HG02973 (cell line): ENCODE measurements around the gene SLC39A11.

ENCODE experiments used
- ATAC-seq: cut with Tn5 transposase; IDR thresholded peaks from one replicate; pipeline ENCODE4 v1.9.1; 2021; ENCODE audit warnings: moderate library complexity; ENCODE audit not compliant: unreplicated experiment

Gene SLC39A11

GRCh38 chr17:72671016-72671415, 421.5 kb downstream of the SLC39A11 start:
- ATAC-seq = no peak

DNA sequence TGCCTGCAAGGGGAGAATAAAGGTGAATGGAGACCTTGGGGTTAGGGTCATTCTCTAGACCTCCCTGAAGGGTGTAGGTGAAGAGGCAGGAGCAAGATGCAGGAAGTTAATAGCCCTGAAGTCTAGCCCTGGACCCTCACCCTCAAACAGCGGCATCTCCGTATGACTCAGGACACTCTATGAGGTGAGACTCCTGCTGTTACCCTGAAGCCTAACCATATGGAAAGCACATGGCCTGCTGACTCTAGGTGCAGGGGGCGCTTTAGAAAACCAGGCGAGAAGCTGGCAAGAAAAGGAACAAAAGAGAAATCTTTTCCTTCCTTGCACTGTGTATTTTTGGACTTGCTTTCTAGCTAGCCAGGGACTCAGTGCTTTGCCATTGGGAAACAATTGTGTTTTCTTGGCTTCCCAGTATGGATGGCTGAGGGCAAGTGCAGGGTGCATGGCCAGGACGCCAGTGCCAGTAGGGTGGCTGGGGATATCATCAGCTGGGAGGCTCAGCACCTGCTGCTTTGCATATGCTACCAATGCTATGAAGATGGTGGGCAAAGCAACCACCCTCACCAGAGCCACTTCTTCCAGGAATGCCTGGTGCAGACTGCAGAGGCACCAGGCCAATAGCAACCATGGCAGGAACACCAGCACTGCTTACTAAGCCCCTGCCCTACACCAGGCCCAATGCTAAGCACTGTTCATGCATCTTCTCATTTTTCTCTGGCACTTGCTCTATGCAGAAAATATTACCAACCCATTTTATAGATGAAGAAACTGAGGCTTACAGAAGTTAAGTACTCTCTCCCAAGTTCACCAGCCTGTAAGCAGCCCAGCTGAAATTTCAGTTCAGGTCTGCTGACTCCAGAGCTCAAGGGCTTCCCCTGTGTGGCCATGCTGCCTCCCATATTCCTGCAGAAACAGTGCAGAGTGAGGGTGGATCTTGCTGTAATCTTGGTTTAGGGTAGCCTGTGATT, 425.1 kb downstream of the SLC39A11 start:
- no peak for ATAC-seq

GRCh38 chr17:72665852-72666851, 426.3 kb downstream of the SLC39A11 start:
- no peak for ATAC-seq

- ATAC-seq = no peak
Measured at GRCh38 chr17:72662827-72663190, 429.7 kb downstream of the SLC39A11 start.

GRCh38 chr17:72661945-72662826, 430.3 kb downstream of the SLC39A11 start:
- no peak for ATAC-seq

- no peak for ATAC-seq
Measured at GRCh38 chr17:72661116-72661944, 431.2 kb downstream of the SLC39A11 start.

DNA sequence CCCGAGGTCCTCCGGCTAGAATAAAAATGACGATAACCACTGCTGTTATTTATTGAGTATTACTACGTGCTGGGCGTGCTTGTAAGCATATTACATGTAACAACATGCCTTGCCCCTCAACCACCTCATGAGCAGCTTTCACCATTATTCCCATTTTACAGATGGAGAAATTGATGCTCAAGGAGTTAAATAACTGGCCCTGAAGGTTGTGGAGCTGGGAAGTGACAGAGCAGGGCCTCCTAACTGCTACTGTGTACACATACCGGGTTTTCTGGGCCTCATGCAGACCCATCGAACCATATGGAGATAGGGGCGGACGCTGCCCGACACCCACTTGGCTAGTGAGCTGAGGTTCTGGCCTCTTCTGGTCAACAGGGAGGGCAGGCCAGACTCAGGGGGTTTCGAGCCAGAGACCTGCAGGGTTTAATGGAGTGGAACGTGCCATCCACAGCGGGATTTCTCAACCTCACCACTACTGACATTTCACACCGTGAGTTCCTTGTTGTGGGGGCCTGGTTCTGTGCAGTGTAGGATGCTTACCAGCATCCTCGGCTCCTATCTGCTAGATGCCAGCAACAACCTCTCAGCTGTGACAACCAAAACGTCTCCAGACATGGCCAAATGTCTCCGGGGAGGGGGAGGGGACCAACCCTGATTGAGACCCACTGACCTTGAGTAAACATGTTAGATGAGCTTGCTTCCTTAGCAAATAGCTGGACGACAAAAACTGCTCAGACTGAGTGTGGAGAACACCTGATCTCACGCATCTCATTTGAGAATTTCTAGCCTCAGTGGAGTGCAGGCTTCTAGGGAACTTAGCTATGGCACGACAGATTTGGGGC, 432.0 kb downstream of the SLC39A11 start:
- ATAC-seq = no peak

- ATAC-seq = no peak
Measured at GRCh38 chr17:72659811-72660210, 432.7 kb downstream of the SLC39A11 start.

- ATAC-seq = no peak
Measured at GRCh38 chr17:72658675-72659074, 433.8 kb downstream of the SLC39A11 start.

DNA sequence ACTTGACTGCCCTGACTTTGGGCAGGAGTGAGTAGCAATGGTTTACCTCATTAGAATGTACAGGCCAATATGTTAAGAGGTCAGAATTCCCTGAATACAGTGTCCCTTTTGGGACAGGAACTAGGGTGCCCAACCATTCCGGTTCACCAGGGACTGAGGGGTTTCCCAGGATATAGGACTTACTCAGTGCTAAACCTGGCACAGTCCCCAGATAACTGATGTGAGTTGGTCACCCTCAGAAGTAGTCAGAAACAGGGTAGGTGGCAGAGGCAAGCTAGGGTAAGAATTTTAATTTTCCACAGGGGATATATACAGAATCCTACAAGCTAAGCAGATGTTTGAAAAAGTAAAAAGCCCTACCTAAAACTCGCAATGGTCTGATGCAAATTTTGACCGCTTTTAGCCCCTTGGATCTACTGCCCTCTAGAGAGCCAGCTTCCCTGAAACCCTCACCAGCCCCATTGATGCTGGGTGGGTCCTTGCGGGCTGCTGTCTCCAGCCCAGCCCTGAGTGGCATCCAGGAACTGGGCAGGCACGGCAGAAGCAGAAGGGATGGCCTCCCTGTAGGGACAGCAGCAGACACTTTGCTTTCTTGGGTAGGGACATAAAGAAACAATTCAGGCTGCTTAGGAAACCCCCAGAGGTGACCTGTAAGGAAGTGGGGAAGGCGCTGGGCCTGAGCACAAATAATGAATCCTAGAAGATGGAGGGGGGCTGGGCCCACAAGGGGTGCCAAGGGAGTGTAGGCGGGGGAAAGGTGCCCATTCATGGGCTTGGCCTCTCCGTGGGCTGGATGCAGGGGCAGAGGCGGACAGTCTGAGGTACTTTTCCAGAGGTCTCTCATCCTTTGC, 434.8 kb downstream of the SLC39A11 start:
- no peak for ATAC-seq

DNA sequence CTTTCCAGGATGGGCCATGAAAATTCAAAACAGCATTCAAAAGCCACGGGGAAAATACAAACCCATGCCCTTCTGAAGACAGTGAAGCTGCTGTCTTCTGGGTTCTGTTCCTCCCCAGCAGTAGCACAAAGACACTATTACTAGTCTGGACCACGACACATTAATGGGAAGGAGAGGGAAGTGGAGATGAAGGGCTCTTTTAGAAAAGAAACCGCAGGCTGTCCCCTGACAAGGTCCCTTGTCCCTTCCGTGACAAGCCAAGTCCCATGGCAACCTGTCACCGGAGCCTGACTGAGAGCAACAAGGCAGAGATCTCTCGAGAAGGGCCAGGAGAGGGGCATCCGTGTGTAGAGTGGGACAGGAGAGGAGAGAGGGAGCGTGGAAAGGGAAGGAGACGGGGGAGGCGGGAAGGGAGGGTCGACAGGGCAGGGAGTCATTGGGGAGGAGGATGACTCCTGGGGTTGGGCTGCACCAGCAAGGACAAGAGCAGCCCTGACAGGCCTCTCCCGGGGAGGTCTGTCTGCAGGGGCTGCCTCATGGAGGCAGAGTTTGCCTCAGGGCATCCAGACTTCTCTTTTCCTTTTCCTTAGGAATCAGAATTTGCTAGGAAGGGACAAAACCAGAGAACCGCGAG, 436.2 kb downstream of the SLC39A11 start:
- ATAC-seq = no peak

- ATAC-seq = no peak
Measured at GRCh38 chr17:72654706-72655105, 437.8 kb downstream of the SLC39A11 start.

GRCh38 chr17:72651988-72652387, 440.5 kb downstream of the SLC39A11 start:
- ATAC-seq = no peak

- no peak for ATAC-seq
Measured at GRCh38 chr17:72648702-72649101, 443.8 kb downstream of the SLC39A11 start.

GRCh38 chr17:72646176-72646575, 446.3 kb downstream of the SLC39A11 start:
- no peak for ATAC-seq

DNA sequence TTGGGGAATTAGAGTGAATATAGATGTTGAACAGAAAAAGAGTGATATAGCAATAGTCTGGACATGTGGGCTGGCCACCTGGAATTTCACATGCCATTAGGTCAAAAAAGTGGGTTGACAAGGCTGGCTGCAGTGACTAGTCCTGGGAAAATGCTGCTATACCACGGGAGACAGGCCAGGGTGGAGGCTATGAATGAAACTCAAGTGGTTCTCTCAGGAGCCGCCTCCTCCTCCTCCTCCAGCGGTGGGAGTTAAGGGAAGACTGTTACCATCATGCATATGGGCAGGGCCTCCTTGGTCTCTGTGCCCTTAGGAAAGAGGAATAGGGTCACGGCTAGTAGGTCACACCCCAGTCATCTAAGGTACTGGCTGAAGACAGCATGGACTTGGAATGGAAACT, 448.0 kb downstream of the SLC39A11 start:
- ATAC-seq = no peak

DNA sequence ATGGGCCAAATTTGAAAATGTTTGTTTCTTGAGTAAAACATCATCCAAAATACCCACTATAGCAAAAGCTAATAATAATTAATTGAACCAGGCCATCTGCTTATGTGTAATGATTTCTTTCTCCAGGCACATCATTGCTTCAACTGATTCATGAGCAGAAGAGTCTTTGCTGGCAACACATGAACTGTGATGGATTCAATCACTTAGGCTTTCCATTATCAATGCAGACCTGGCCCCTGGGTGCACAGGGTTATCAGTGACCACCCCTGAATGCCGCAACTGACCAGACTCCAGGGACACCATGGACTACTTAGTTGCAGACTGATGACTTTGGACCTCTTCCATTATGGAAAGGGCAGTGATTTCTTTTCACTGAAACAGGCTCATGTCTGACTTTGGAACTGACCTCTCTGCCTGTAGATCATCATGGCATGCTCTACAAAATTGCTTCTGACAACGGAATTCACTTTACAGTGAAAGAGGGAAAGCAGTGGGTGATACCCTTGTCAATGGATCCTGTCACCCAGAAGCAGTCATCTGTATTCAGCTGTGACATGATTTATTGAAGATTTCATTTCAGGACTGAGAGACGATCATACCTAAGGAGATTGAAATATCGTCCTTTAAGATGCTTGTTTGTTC, 448.8 kb downstream of the SLC39A11 start:
- ATAC-seq = no peak
